Epithelial cell of proximal tubule (primary cell): ENCODE data around the gene DOK7. TPM values are rescaled to one million over a fixed set of nuclear protein-coding genes. Genes with fewer than 3 reads are reported as not detected.

ENCODE experiments used
- DNase-seq: peaks from one replicate; pipeline ENCODE4 v3.0.0-alpha.2; 2011; ENCODE audit warnings: low read depth
- H3K4me3 ChIP-seq: 2 replicates; pipeline ENCODE4 v1.5.1; 2011; ENCODE audit warnings: low read depth, mild to moderate bottlenecking, low read length
- total RNA-seq: library from RNA; depleted of rRNA; stranded (reverse); fragments of >200 nt; gene quantifications from 2 replicates; pipeline ENCODE4 v1.2.3, GENCODE V29; 2015
- TF ChIP-seq, protein P1 (sequence below): conservative IDR thresholded peaks from 2 replicates; pipeline ENCODE4 v1.5.1; 2012; ENCODE audit warnings: low read depth, mild to moderate bottlenecking, low read length

DOK7 gene
- total RNA-seq, 1 donor from 2014 or later = 0.81 TPM

DNA sequence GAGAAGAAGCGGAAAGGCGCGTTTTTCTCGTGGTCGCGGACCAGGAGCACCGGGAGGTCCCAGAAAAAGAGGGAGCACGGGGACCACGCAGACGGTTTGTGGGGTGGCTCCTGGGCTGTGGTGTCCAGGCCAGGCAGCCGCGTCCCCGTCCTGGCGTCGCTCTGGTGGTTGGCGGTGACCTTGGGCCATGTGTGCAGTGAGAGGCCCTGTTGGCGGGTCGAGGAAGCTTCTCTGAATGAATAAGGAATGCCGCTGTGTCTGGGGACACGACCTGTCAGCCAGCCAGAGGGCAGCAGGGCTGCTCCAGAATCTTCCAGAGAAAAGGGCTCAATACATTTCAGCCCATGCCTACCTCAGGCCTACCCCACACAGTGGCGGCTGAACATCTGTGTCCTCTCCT lies 45.7 kb upstream of the DOK7 start:
- no peak for DNase-seq
- TF ChIP-seq, protein P1, sequence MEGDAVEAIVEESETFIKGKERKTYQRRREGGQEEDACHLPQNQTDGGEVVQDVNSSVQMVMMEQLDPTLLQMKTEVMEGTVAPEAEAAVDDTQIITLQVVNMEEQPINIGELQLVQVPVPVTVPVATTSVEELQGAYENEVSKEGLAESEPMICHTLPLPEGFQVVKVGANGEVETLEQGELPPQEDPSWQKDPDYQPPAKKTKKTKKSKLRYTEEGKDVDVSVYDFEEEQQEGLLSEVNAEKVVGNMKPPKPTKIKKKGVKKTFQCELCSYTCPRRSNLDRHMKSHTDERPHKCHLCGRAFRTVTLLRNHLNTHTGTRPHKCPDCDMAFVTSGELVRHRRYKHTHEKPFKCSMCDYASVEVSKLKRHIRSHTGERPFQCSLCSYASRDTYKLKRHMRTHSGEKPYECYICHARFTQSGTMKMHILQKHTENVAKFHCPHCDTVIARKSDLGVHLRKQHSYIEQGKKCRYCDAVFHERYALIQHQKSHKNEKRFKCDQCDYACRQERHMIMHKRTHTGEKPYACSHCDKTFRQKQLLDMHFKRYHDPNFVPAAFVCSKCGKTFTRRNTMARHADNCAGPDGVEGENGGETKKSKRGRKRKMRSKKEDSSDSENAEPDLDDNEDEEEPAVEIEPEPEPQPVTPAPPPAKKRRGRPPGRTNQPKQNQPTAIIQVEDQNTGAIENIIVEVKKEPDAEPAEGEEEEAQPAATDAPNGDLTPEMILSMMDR = no peak
- H3K4me3 ChIP-seq = no peak overlapping the region

DNA sequence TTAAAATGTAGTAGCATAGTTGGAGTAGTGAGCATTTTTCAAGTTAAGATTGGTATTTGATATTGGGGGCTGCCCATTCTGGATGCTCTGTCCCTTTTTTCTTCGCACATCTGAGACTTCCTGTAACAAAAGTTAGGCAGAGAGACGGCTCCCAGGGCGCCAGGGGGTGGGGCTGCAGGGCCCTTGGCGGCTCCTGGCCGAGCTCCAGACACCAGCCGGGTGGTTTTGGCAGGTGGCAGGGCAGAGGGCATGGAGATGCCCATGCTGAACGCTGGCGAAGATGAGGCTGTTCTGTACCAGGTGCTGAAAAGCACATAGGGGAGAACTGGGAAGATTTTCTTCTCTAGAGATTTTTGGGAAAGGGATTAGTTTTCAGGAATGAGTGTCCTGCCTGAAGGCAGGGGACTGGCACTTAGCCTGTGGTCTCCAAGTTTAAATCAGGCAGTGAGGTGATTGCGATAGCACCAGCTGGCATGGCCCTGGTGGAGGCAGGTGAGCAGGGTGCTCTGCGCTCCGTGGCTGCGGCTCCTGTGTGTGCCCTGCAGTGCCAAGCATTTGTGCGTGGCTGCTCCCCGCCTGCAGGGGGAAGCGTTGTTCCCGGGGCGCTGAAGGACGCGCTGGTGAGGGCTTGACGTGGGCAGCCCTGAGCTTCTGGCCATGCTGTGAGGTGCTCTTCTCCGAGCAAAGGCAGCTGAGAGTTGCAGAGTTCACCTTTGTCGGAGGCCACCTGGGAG lies 44.9 kb upstream of the DOK7 start:
- DNase-seq = no peak
- TF ChIP-seq, protein P1 = peak; percentile 36
- H3K4me3 ChIP-seq = no peak overlapping the region

DNA sequence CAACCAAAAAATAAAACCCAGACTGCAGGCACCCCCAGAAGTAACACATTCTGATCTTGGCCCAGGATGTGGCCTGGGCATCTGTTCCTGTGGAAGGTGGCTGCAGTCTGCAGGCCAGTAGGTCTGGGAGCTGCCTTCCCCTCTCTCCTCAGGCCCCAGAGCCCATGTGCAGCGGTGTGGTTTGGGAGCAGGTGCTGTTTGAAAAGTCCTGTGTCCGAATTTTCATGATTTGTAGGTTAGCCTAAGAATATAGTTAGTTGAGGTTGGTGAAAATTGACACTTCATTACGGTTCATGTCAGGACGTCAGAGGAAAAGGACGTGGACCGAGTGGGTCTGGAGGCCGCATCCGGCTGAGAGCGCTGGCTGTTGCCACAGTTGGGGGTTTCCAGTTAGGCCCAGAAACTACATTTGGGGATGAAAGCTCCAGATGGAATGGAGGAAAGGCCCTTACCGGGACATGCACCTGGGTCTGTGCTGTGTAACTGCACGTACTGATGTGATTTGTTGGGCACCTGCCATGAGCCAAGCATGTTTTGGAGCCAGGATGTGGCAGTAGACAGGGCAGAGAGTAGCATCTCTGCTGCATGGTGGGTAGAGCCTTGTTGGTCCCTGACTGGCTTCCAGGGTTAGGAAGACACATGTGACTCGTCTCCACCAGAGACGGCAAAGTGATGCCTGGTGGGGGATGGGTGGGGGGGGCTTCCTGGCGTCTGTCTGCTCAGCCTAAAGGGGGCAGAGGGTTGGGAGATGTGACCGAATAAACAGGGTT lies 43.1 kb upstream of the DOK7 start:
- DNase-seq = no peak
- no peak overlapping the region for H3K4me3 ChIP-seq
- TF ChIP-seq, protein P1 = no peak

DNA sequence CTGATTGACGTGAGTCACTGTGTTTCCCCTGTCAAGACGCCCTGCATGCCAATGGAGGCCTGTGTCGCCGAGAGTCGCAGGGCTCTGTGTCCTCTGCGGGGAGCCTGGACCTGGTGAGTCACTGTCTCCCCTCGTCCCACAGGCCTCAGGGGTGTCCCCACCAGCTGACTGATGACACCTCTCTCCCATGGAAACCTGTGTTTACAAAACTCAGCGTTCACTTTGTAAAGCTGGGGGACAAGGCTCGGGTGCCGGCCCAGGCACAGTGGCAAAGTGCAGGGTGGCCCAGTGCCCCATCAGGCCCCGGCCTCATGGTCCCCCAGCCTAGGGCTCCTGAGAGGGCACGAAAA lies 42.5 kb upstream of the DOK7 start:
- TF ChIP-seq, protein P1 = no peak
- no peak for DNase-seq
- H3K4me3 ChIP-seq = no peak overlapping the region

DNA sequence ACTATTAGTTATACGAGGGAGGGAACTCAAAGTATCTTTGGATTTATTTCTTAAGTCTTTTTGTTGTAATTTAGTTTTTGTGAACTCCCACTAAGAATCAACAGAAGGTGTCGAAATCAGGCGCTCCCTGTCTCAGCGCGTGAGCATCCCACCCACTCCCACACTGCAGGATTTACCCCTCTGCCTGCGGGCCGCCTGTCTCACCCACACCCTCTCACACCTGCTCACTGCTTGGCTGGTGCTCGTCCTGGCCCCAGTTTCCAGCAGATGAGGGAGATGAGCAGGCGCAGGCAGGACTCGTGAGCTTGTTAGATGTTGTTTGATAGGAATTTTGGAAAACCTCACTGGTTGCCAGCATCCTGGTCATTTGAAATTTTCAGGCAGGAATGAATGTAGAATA lies 42.1 kb upstream of the DOK7 start:
- DNase-seq = no peak
- TF ChIP-seq, protein P1 = no peak
- no peak overlapping the region for H3K4me3 ChIP-seq

DNA sequence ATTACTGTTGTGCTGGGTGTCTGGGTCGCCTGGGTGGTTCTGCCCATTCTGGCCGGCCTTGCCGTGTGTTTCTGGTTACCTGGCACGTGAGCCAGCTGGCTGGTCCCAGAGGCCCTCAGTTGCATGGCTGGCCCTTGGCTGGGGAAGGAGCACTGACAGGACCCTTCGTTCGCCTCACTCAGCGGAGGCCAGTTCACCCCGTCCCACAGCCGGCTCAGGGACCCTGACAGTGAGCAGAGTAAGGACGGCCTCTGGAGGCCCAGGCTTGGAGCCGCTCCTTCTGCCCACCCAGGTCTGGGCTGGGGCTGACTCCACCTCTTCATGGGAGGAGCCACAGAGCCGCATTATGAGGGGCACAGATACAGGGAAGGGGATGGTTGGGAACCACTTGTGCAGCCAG lies 41.6 kb upstream of the DOK7 start:
- no peak overlapping the region for H3K4me3 ChIP-seq
- TF ChIP-seq, protein P1 = no peak
- DNase-seq = no peak

DNA sequence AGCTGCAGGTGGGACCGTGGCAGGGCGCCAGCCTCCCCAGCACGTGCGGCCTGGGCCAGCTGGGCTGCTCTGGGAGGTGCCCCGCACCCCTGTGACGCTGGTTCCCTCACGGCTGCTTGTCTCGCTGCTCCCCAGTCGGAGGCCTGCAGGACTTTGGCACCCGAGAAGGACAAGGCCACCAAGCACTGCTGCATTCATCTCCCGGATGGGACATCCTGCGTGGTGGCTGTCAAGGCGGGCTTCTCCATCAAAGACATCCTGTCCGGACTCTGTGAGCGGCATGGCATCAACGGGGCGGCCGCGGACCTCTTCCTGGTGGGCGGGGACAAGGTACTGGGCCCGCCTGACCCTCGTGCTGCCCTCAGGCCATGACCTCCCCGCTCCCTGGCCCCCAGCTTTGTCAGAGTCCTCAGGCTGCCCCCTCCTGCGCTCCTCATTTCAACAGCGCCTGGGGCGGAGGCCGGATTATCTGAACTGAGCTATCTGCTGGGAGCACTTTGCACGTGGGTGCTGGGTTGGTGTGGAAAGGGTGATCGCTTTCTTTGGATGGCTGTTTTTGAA lies 40.8 kb upstream of the DOK7 start:
- no peak overlapping the region for H3K4me3 ChIP-seq
- TF ChIP-seq, protein P1 = no peak
- DNase-seq = no peak
